Sigmoid colon (tissue), 7 donors: ENCODE measurements around the gene SELENOK. TPM values are rescaled to one million over a fixed set of nuclear protein-coding genes. Genes with fewer than 3 reads are reported as not detected.

Experiments used
- DNase-seq: peaks from one replicate; pipeline ENCODE4 v3.0.0-alpha.2; 2019
- H3K27ac ChIP-seq, 4 donors: fragments of 200-600 bp; sonication (generic); one replicate each; pipeline ENCODE4 v1.5.1; 2016 to 2019; ENCODE audit warnings: mild to moderate bottlenecking in 1 of 4
- H3K27me3 ChIP-seq, 3 donors: fragments of 200-600 bp; sonication (generic); one replicate each; pipeline ENCODE4 v1.5.1; 2019; ENCODE audit warnings: mild to moderate bottlenecking in 1 of 3
- H3K36me3 ChIP-seq, 4 donors: fragments of 200-600 bp; sonication (generic); one replicate each; pipeline ENCODE4 v1.5.1; 2016 to 2019
- H3K4me1 ChIP-seq, 4 donors: fragments of 200-600 bp; sonication (generic); one replicate each; pipeline ENCODE4 v1.5.1; 2017 to 2019
- H3K4me3 ChIP-seq, 4 donors: fragments of 200-600 bp; sonication (generic); one replicate each; pipeline ENCODE4 v1.5.1; 2017 to 2019; ENCODE audit warnings: mild to moderate bottlenecking in 2 of 4, moderate library complexity in 1 of 4
- H3K9me3 ChIP-seq, 4 donors: fragments of 200-600 bp in 3 of 4; sonication (generic) in 3 of 4; one replicate each; pipeline versions ENCODE4 v1.5.1 to v1.6.1; 2013 to 2019
- EP300 ChIP-seq, 4 donors: sonication (generic); formaldehyde crosslinking; IDR thresholded peaks; one replicate each; pipeline ENCODE4 v1.6.1; 2017; ENCODE audit warnings: antibody characterized with exemption in 4 of 4
- POLR2A ChIP-seq, 2 donors: fragments of 450-650 bp; IDR thresholded peaks; one replicate each; pipeline ENCODE4 v1.6.1; 2016; ENCODE audit warnings: antibody characterized with exemption in 2 of 2, mild to moderate bottlenecking in 2 of 2, moderate library complexity in 2 of 2
- POLR2AphosphoS5 ChIP-seq, 4 donors: sonication (generic); formaldehyde crosslinking; IDR thresholded peaks; one replicate each; pipeline ENCODE4 v1.6.1; 2017; ENCODE audit warnings: antibody characterized with exemption in 4 of 4
- WGBS, 2 donors: extraction: QIAGEN DNeasy Blood & Tissue Kit; methylation state at CpG; one replicate each; pipeline ENCODE4 v1.1.7; 2013; 5-methylcytosine and 5-hydroxymethylcytosine counted together
- intact Hi-C: fragments of 100-400 bp; cut with DNase I; formaldehyde crosslinking; loops from one replicate; pipeline ENCODE4 v1.15.1; 2023
- polyA plus RNA-seq, 3 donors: library from polyadenylated mRNA; stranded (reverse); fragments of 200-250 nt; gene quantifications; one replicate each; pipeline ENCODE4 v1.2.3, GENCODE V29; 2013
- total RNA-seq, 4 donors: library from RNA; depleted of rRNA; stranded (reverse); fragments of >200 nt; gene quantifications; one replicate each; pipeline ENCODE4 v1.1.0, GENCODE V29; 2016
- TF ChIP-seq, protein P1 (sequence below), 4 experiments: fragments of 450-650 bp in 3 of 4; fragments of 200-600 bp in 1 of 4; IDR thresholded peaks; one replicate each; pipeline ENCODE4 v1.5.1; 2016 to 2019; ENCODE audit warnings: antibody characterized with exemption in 4 of 4, mild to moderate bottlenecking in 3 of 4, moderate library complexity in 2 of 4
- donor health status: healthy with polysubstance abuse.
- donor health status: Bipolar disorder and iron deficiency.
- donor health status: healthy.

SELENOK gene
- total and polyA plus RNA-seq, 7 donors, result 57.2 to 173 (median 83.5) TPM

GRCh38 chr3:53860196-53860595 is 31.5 kb downstream of the SELENOK start:
- intact Hi-C loops, result no loop called here
- no peak for DNase-seq
- H3K36me3 ChIP-seq, result peaks cover 0 to 55% (median 12%) of the 10 kb centered on the region in 4 donors
- no peaks in the 10 kb centered on the region for H3K9me3 ChIP-seq
- TF ChIP-seq POLR2AphosphoS5 (IDR thresholded peaks at IDR 0.05), result no peak
- TF ChIP-seq POLR2A (IDR thresholded peaks at IDR 0.05), result no peak
- TF ChIP-seq EP300 (IDR thresholded peaks at IDR 0.05), result no peak
- TF ChIP-seq, protein P1, sequence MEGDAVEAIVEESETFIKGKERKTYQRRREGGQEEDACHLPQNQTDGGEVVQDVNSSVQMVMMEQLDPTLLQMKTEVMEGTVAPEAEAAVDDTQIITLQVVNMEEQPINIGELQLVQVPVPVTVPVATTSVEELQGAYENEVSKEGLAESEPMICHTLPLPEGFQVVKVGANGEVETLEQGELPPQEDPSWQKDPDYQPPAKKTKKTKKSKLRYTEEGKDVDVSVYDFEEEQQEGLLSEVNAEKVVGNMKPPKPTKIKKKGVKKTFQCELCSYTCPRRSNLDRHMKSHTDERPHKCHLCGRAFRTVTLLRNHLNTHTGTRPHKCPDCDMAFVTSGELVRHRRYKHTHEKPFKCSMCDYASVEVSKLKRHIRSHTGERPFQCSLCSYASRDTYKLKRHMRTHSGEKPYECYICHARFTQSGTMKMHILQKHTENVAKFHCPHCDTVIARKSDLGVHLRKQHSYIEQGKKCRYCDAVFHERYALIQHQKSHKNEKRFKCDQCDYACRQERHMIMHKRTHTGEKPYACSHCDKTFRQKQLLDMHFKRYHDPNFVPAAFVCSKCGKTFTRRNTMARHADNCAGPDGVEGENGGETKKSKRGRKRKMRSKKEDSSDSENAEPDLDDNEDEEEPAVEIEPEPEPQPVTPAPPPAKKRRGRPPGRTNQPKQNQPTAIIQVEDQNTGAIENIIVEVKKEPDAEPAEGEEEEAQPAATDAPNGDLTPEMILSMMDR (IDR thresholded peaks at IDR 0.05), result no peak
- WGBS, 2 donors, result 84 to 89% methylated on average over 4 of the region's 4 CpGs
- no peaks in the 10 kb centered on the region for H3K27me3 ChIP-seq
- peaks cover 0 to 8% (median 0%) of the 10 kb centered on the region in 4 donors for H3K4me1 ChIP-seq
- no peak overlapping the region for H3K4me3 ChIP-seq
- H3K27ac ChIP-seq, result no peak overlapping the region

DNA sequence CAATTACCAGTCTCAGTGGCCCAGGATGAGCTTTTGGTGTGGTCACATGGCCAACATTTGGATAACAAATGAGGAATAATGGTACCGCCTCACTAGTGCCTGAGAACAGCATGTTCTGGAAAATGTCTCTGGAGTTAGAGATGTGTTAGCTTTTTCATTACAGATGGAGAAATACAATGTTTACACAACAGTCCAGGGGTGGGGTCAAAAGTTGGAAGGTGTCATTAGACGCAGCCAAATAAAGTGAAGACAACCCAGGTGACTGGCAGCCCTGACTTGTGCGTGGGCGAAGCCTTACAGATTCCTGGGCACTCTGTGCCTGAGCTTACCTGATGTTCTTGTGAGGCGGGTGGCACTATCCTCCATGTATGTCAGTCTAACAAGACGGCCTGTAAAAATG is 32.5 kb downstream of the SELENOK start:
- no peak overlapping the region for H3K4me3 ChIP-seq
- no peaks in the 10 kb centered on the region for H3K9me3 ChIP-seq
- H3K27ac ChIP-seq, result peak overlapping the region in 2 of 4 donors; percentile 6 to 25
- TF ChIP-seq, protein P1 (IDR thresholded peaks at IDR 0.05), result no peak
- peak in 1 of 4 donors; percentile 50 for TF ChIP-seq POLR2AphosphoS5 (IDR thresholded peaks at IDR 0.05)
- TF ChIP-seq EP300 (IDR thresholded peaks at IDR 0.05), result no peak
- peaks cover 0 to 45% (median 6%) of the 10 kb centered on the region in 4 donors for H3K36me3 ChIP-seq
- H3K27me3 ChIP-seq, result no peaks in the 10 kb centered on the region
- intact Hi-C loops, result no loop called here
- DNase-seq, result no peak
- 74 to 90% methylated on average over 6 of the region's 6 CpGs for WGBS, 2 donors
- peaks cover 0 to 8% (median 0%) of the 10 kb centered on the region in 4 donors for H3K4me1 ChIP-seq

GRCh38 chr3:53858096-53858741 is 33.4 kb downstream of the SELENOK start:
- no peak overlapping the region for H3K4me3 ChIP-seq
- no peaks in the 10 kb centered on the region for H3K9me3 ChIP-seq
- H3K27ac ChIP-seq, result peak overlapping the region in 1 of 4 donors; percentile 20
- peaks cover 0 to 36% (median 6%) of the 10 kb centered on the region in 4 donors for H3K36me3 ChIP-seq
- 77 to 90% methylated on average over 7 of the region's 7 CpGs for WGBS, 2 donors
- no peak for DNase-seq
- intact Hi-C loops, result no loop called here
- H3K27me3 ChIP-seq, result no peaks in the 10 kb centered on the region
- TF ChIP-seq, protein P1 (IDR thresholded peaks at IDR 0.05), result no peak
- no peak for TF ChIP-seq EP300 (IDR thresholded peaks at IDR 0.05)
- TF ChIP-seq POLR2A (IDR thresholded peaks at IDR 0.05), result no peak
- TF ChIP-seq POLR2AphosphoS5 (IDR thresholded peaks at IDR 0.05), result no peak
- peaks cover 0 to 8% (median 0%) of the 10 kb centered on the region in 4 donors for H3K4me1 ChIP-seq

DNA sequence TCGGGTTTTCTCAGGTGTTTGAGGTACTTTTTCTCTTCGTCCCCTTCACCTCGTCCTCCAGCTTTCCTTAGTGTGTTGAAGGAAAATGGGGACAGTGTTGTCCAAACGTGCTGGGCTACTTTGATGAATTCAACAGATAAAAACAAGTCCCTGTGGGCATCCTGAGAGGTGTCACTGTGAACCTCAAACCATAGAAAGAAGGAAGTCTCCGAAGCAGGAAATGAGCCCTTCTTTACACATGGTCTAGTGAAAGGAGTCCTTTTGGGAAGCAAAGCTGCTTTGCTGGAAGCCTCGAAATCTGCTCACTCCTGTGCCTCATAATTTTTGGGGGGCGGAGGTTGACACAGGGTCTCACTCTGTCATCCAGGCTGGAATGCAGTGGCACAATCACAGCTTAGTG is 34.7 kb downstream of the SELENOK start:
- DNase-seq, result no peak
- H3K27me3 ChIP-seq, result no peaks in the 10 kb centered on the region
- peaks cover 0 to 8% (median 0%) of the 10 kb centered on the region in 4 donors for H3K4me1 ChIP-seq
- intact Hi-C loops, result no loop called here
- H3K36me3 ChIP-seq, result peaks cover 0 to 24% (median 4%) of the 10 kb centered on the region in 4 donors
- H3K27ac ChIP-seq, result no peak overlapping the region
- 62 to 75% methylated on average over 7 of the region's 7 CpGs for WGBS, 2 donors
- no peak overlapping the region for H3K4me3 ChIP-seq
- TF ChIP-seq, protein P1 (IDR thresholded peaks at IDR 0.05), result no peak
- TF ChIP-seq POLR2A (IDR thresholded peaks at IDR 0.05), result no peak
- TF ChIP-seq POLR2AphosphoS5 (IDR thresholded peaks at IDR 0.05), result no peak
- TF ChIP-seq EP300 (IDR thresholded peaks at IDR 0.05), result no peak
- H3K9me3 ChIP-seq, result no peaks in the 10 kb centered on the region
